SU-DHL-6 (cell line): ENCODE results near the gene TOM1L2.

Source experiments
- H2AFZ ChIP-seq: fragments of 200-600 bp; sonication (generic); 2 replicates; pipeline ENCODE4 v1.6.1; 2014; ENCODE audit warnings: low read depth, mild to moderate bottlenecking, moderate library complexity, mixed read lengths, antibody characterized with exemption, low read length; ENCODE audit not compliant: severe bottlenecking
- H3F3A ChIP-seq: fragments of 200-600 bp; shearing (Covaris generic); 2 replicates; pipeline ENCODE4 v1.6.0; 2016; ENCODE audit warnings: antibody characterized with exemption, mild to moderate bottlenecking; ENCODE audit not compliant: insufficient read depth
- H3K27ac ChIP-seq: fragments of 200-600 bp; sonication (generic); 2 replicates; pipeline ENCODE4 v1.5.1; 2016; ENCODE audit warnings: low read depth, mild to moderate bottlenecking, low read length, moderate library complexity, mixed read lengths
- H3K27me3 ChIP-seq: fragments of 200-600 bp; sonication (generic), shearing (Covaris generic); 2 replicates; pipeline ENCODE4 v1.6.0; 2014; ENCODE audit warnings: mild to moderate bottlenecking, low read length
- H3K36me3 ChIP-seq: fragments of 200-600 bp; sonication (generic); 2 replicates; pipeline ENCODE4 v1.6.1; 2014; ENCODE audit warnings: mild to moderate bottlenecking, low read length, mixed read lengths
- H3K4me2 ChIP-seq: fragments of 300-600, 200-600 bp; shearing (Covaris generic), sonication (generic); 2 replicates; pipeline ENCODE4 v1.6.0; 2014; ENCODE audit warnings: low read length, low read depth, mild to moderate bottlenecking; ENCODE audit not compliant: poor library complexity, severe bottlenecking
- H3K4me3 ChIP-seq: fragments of 200-600 bp; sonication (generic); 2 replicates; pipeline ENCODE4 v1.5.1; 2014; ENCODE audit warnings: antibody characterized with exemption, low read length, mild to moderate bottlenecking, mixed read lengths; ENCODE audit not compliant: insufficient read depth, poor library complexity, severe bottlenecking
- H3K79me2 ChIP-seq: fragments of 200-600 bp; sonication (generic); 2 replicates; pipeline ENCODE4 v1.6.1; 2014; ENCODE audit warnings: mild to moderate bottlenecking, low read length, moderate library complexity; ENCODE audit not compliant: insufficient read depth
- H3K9ac ChIP-seq: fragments of 200-600 bp; sonication (generic); 2 replicates; pipeline ENCODE4 v1.7.0; 2014; ENCODE audit warnings: mild to moderate bottlenecking, low read length
- H3K9me2 ChIP-seq: fragments of 200-600 bp; sonication (generic); replicated peaks from 2 replicates; pipeline ENCODE4 v1.6.1; 2014; ENCODE audit warnings: low read length; ENCODE audit not compliant: insufficient read depth
- H3K9me3 ChIP-seq: fragments of 200-600 bp; sonication (generic); 2 replicates; pipeline ENCODE4 v1.6.1; 2014; ENCODE audit warnings: low read length, mixed read lengths; ENCODE audit not compliant: insufficient read depth
- H4K20me1 ChIP-seq: fragments of 200-600 bp; sonication (generic); 2 replicates; pipeline ENCODE4 v1.6.1; 2014; ENCODE audit warnings: low read depth, mild to moderate bottlenecking, antibody characterized with exemption, low read length, moderate library complexity, mixed read lengths
- CTCF ChIP-seq: fragments of 200-600 bp; sonication (generic); IDR thresholded peaks from one replicate; pipeline ENCODE4 v1.5.1; 2017; ENCODE audit warnings: antibody characterized with exemption, mild to moderate bottlenecking, low read length, moderate library complexity; ENCODE audit not compliant: insufficient read depth, poor library complexity, severe bottlenecking
- EZH2phosphoT487 ChIP-seq: fragments of 200-600 bp; sonication (generic), shearing (Covaris generic); conservative IDR thresholded peaks from 2 replicates; pipeline ENCODE4 v1.6.1; 2018; ENCODE audit warnings: mild to moderate bottlenecking, antibody characterized with exemption, low read length, moderate library complexity, mixed read lengths

Gene TOM1L2

GRCh38 chr17:18005496-18005895 lies 33.3 kb upstream of the TOM1L2 start:
- H3K4me2 ChIP-seq = no peak overlapping the region
- no peaks in the 10 kb centered on the region for H3F3A ChIP-seq
- no peak for TF ChIP-seq CTCF
- TF ChIP-seq EZH2phosphoT487 = no peak
- no peak overlapping the region for H2AFZ ChIP-seq
- no peak overlapping the region for H3K27ac ChIP-seq
- no peaks in the 10 kb centered on the region for H3K27me3 ChIP-seq
- H3K79me2 ChIP-seq = no peaks in the 10 kb centered on the region
- no peaks in the 10 kb centered on the region for H3K36me3 ChIP-seq
- H3K9ac ChIP-seq = no peak overlapping the region
- H3K4me3 ChIP-seq = no peak overlapping the region
- H3K9me2 ChIP-seq = no peaks in the 10 kb centered on the region
- no peaks in the 10 kb centered on the region for H3K9me3 ChIP-seq
- no peaks in the 10 kb centered on the region for H4K20me1 ChIP-seq

- no peak overlapping the region for H3K4me3 ChIP-seq
- TF ChIP-seq EZH2phosphoT487 (no peak), CTCF (no peak)
- H2AFZ ChIP-seq = no peak overlapping the region
- H3K27ac ChIP-seq = no peak overlapping the region
- no peaks in the 10 kb centered on the region for H3K36me3 ChIP-seq
- H3K4me2 ChIP-seq = no peak overlapping the region
- H3K9me2 ChIP-seq = no peaks in the 10 kb centered on the region
- H3K27me3 ChIP-seq = no peaks in the 10 kb centered on the region
- H3K79me2 ChIP-seq = no peaks in the 10 kb centered on the region
- no peaks in the 10 kb centered on the region for H4K20me1 ChIP-seq
- no peaks in the 10 kb centered on the region for H3K9me3 ChIP-seq
- H3F3A ChIP-seq = no peaks in the 10 kb centered on the region
- no peak overlapping the region for H3K9ac ChIP-seq
Observed at GRCh38 chr17:18004884-18005305, 32.7 kb upstream of the TOM1L2 start.

- Histone ChIP-seq H3F3A (no peaks in the 10 kb centered on the region), H3K4me2 (no peak overlapping the region), H3K79me2 (no peaks in the 10 kb centered on the region), H4K20me1 (no peaks in the 10 kb centered on the region), H3K9ac (no peak overlapping the region), H2AFZ (no peak overlapping the region), H3K9me2 (no peaks in the 10 kb centered on the region), H3K27ac (no peak overlapping the region), H3K27me3 (no peaks in the 10 kb centered on the region), H3K4me3 (no peak overlapping the region), H3K9me3 (no peaks in the 10 kb centered on the region), H3K36me3 (no peaks in the 10 kb centered on the region)
- TF ChIP-seq CTCF = no peak
- no peak for TF ChIP-seq EZH2phosphoT487
Observed at GRCh38 chr17:18004345-18004744, 32.1 kb upstream of the TOM1L2 start.
